Endothelial cell (in vitro differentiated cells): ENCODE data around the gene WNT7B. TPM values are rescaled to one million over a fixed set of nuclear protein-coding genes. Genes with fewer than 3 reads are reported as not detected.

ENCODE experiments used
- DNase-seq: peaks from one replicate; pipeline ENCODE4 v3.0.0; 2021; ENCODE audit warnings: low spot score
- H3K27ac Mint-ChIP-seq: one replicate; pipeline ENCODE4 v1.8.0; 2021; ENCODE audit warnings: mixed read lengths, inconsistent platforms; ENCODE audit not compliant: unreplicated experiment
- H3K27me3 Mint-ChIP-seq: one replicate; pipeline ENCODE4 v1.8.0; 2021; ENCODE audit warnings: mild to moderate bottlenecking, moderate library complexity, mixed read lengths, inconsistent platforms; ENCODE audit not compliant: unreplicated experiment
- H3K36me3 Mint-ChIP-seq: one replicate; pipeline ENCODE4 v1.8.0; 2021; ENCODE audit warnings: mild to moderate bottlenecking, low read depth, mixed read lengths, inconsistent platforms; ENCODE audit not compliant: unreplicated experiment
- H3K4me1 Mint-ChIP-seq: one replicate; pipeline ENCODE4 v1.8.0; 2021; ENCODE audit warnings: mild to moderate bottlenecking, mixed read lengths, inconsistent platforms; ENCODE audit not compliant: unreplicated experiment
- H3K4me3 Mint-ChIP-seq: one replicate; pipeline ENCODE4 v1.8.0; 2021; ENCODE audit warnings: mild to moderate bottlenecking, mixed read lengths, inconsistent platforms; ENCODE audit not compliant: unreplicated experiment
- H3K9me3 Mint-ChIP-seq: one replicate; pipeline ENCODE4 v1.8.0; 2021; ENCODE audit warnings: mixed read lengths, inconsistent platforms; ENCODE audit not compliant: unreplicated experiment
- total RNA-seq: library from RNA; stranded (reverse); fragmentation: NEBNext Ultra II Directional; extraction: Animal tissue kit (Norgen Biotek cat#: 25700); gene quantifications from one replicate; pipeline ENCODE4 v1.2.1, GENCODE V29; 2021; ENCODE audit not compliant: unreplicated experiment
- TF ChIP-seq, protein P1 (sequence below): fragments of 200-600 bp; sonication (generic); IDR thresholded peaks from one replicate; pipeline ENCODE4 v1.5.0; 2021; ENCODE audit warnings: antibody characterized with exemption; ENCODE audit not compliant: unreplicated experiment

The WNT7B gene
- total RNA-seq, 1 donor from 2014 or later: not detected

DNA sequence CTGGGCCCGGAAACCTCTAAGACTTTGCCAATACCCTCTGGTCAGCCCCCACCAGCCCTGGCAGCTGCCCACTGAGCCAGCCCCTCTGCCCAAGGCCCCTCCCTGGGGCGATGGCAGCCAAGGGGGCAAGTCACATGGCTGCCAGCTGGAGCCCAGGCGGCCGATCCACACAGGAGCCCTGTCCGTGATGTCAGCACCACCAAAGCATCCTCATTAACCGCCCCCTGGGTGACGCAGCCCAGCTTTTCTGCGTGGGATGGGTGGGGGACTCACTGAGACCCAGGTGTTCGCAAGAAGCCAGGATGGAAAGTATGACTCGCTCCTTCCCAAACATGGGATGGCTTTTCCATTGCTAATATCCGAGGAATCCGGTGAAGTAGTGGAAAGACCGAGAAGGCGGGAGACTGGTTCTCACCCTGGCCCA is 46.6 kb upstream of the WNT7B start:
- Mint-ChIP-seq H3K9me3 (no peaks in the 10 kb centered on the region), H3K36me3 (no peaks in the 10 kb centered on the region), H3K27me3 (peaks cover 25% of the 10 kb centered on the region), H3K4me1 (peaks cover 17% of the 10 kb centered on the region), H3K4me3 (no peak overlapping the region), H3K27ac (no peak overlapping the region)
- no peak for DNase-seq
- TF ChIP-seq, protein P1, sequence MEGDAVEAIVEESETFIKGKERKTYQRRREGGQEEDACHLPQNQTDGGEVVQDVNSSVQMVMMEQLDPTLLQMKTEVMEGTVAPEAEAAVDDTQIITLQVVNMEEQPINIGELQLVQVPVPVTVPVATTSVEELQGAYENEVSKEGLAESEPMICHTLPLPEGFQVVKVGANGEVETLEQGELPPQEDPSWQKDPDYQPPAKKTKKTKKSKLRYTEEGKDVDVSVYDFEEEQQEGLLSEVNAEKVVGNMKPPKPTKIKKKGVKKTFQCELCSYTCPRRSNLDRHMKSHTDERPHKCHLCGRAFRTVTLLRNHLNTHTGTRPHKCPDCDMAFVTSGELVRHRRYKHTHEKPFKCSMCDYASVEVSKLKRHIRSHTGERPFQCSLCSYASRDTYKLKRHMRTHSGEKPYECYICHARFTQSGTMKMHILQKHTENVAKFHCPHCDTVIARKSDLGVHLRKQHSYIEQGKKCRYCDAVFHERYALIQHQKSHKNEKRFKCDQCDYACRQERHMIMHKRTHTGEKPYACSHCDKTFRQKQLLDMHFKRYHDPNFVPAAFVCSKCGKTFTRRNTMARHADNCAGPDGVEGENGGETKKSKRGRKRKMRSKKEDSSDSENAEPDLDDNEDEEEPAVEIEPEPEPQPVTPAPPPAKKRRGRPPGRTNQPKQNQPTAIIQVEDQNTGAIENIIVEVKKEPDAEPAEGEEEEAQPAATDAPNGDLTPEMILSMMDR: no peak

DNA sequence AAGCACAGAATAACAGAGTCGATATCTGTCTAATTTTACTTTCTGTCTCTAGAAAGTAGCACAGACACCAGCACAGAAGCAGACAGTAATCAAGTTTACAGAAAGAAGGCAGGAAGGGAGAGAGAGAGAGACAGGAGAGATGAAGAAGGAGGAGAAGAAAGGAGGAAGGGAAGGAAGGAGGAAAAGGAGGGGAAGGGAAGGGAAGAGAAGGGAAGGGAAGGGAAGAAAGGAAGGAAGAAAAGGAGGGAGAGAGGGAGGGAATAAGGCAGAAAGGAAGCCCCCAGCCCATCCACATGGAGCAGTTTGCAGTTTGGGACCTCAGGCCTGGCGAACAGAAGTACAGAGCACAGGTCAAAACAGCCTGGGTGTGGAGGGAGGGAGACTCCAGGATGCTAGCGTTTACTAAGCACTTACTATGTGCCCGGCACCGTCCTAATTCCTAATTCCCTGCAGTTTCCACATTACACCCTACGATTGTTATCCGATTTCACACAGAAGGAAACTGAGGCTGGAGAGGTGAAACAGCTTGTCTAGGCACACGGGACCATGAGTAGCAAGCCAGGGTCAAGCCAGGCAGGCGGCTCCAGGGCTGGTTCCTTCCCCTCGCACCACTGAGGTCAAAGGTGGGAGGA is 46.0 kb upstream of the WNT7B start:
- Mint-ChIP-seq H3K27me3 (peaks cover 21% of the 10 kb centered on the region), H3K27ac (no peak overlapping the region), H3K4me1 (peaks cover 13% of the 10 kb centered on the region), H3K9me3 (no peaks in the 10 kb centered on the region), H3K36me3 (no peaks in the 10 kb centered on the region), H3K4me3 (no peak overlapping the region)
- no peak for DNase-seq
- TF ChIP-seq, protein P1: no peak

DNA sequence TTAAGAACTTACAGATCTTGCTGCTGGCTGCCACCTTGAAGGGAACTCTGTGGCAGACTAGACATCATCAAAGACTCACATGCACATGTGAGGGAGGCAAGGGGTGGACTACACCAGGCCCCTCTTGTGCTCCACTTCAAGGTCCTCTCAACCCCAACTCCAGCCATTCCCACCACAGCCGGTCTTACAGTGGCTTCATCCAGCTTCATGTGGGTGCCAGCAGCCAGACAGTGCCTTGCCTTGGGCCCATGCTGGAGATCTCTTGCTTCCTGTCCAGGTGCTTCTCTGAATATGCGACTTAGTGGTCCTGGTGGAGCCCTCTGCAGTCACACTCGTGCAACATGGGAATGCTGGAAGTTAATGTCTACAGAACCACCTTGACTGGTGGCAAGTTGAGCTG is 44.6 kb upstream of the WNT7B start:
- Mint-ChIP-seq H3K4me3 (no peak overlapping the region), H3K4me1 (peaks cover 9% of the 10 kb centered on the region), H3K27me3 (peaks cover 16% of the 10 kb centered on the region), H3K27ac (no peak overlapping the region), H3K9me3 (no peaks in the 10 kb centered on the region), H3K36me3 (no peaks in the 10 kb centered on the region)
- DNase-seq: no peak
- TF ChIP-seq, protein P1: no peak

DNA sequence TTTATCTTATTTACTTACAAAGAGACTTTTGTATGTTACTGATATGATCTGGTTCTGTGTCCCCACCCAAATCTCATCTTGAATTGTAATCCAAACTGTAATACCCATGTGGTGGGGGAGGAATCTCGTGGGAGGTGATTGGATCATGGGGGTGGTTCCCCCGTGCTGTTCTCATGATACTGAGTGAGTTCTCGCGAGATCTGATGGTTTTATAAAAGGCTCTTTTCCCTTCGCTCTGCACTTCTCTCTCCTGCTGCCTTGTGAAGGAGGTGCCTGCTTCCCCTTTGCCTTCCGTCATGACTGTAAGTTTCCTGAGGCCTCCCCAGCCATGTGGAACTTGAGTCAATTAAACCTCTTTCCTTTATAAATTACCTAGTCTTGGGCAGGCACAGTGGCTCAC is 42.4 kb upstream of the WNT7B start:
- Mint-ChIP-seq H3K27ac (no peak overlapping the region), H3K27me3 (peaks cover 5% of the 10 kb centered on the region), H3K9me3 (no peaks in the 10 kb centered on the region), H3K4me1 (no peaks in the 10 kb centered on the region), H3K36me3 (no peaks in the 10 kb centered on the region), H3K4me3 (no peak overlapping the region)
- DNase-seq: no peak
- TF ChIP-seq, protein P1: no peak

DNA sequence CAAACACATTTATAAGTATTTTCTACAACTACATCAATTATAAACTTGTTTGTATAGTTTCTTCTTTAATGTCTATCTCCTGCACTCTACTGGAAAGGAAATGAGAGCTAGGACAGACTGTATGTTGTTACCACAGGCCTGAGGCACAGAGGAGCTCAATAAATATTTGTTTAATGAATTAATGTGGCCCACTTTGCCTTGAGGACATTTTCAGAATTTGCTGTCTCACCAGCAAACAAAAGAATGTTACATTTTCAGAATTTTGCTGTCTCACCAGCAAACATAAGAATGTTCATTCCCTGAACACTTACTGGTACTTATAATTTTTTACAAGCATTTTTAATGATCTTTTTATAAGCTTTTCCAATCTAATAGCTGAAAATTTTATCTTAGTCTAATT is 41.9 kb upstream of the WNT7B start:
- Mint-ChIP-seq H3K27ac (no peak overlapping the region), H3K27me3 (peaks cover 7% of the 10 kb centered on the region), H3K9me3 (no peaks in the 10 kb centered on the region)

More for the DNA sequence above, 41.9 kb upstream of the WNT7B start:
- Mint-ChIP-seq H3K4me1 (no peaks in the 10 kb centered on the region), H3K4me3 (no peak overlapping the region), H3K36me3 (no peaks in the 10 kb centered on the region)
- DNase-seq: no peak
- TF ChIP-seq, protein P1: no peak
